G401.6 (cell line): Measurements from ENCODE around the gene CELA2B.
"Not testable (repeated sequence)": the region's sequence is repeated elsewhere in the genome, so short reads cannot be mapped to it uniquely, and the experiment has no call there.

ENCODE experiments used
- FAIRE-seq: peaks from 2 replicates; lab custom pipeline; 2012; peaks lifted over from hg19 to GRCh38; lab: Jason Lieb, UNC

The CELA2B gene

DNA sequence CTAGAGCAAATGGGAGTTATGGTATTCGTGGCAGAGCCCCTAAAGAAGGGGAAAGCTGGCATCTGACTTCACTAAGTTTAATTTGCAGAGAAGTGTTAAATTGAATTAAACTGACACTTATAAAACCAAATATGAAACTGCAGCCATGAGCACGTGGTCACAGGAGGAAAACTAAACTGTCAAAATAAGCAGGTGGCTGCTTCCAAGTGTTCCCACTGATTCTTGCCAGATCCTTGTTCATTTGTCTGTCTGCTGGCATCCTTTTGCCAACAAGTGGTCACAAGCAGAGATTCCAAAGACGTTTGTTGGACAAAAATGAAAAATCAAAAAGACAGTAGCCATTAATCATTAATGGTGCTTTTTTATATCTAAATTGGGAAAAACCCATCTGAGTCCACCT, 6.5 kb upstream of the CELA2B start:
- FAIRE-seq, result no peak

DNA sequence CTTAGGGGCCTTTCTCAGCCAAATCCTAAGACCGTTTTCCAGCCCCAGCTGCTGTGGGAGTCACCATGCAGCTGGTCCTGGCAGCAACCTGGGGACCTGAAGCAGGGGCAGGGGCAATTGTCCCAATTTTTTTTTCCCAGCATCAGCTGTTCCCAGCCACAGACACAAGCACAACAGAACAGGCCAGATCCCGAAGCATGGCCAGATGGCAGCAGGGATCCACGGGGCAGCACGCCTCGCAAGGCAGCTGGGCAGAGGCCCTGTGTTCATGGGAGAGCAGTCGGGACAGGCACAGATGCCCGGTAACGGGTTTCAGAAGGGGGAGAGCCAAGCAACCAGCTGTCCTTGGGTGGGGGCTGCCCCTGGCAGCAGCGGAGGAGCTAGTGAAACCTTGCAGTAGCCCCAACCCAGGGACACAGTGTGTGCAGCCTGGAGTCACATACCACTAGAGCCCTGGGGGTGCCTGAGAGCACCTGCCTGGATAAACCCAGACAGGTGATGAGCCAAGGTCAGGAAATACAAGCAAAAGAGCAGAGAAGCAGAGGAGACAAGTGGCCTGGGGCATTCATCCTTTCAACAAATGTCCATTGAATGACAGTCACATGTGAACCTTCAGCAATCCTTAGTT, 6.0 kb upstream of the CELA2B start:
- FAIRE-seq, result not testable (repeated sequence)

DNA sequence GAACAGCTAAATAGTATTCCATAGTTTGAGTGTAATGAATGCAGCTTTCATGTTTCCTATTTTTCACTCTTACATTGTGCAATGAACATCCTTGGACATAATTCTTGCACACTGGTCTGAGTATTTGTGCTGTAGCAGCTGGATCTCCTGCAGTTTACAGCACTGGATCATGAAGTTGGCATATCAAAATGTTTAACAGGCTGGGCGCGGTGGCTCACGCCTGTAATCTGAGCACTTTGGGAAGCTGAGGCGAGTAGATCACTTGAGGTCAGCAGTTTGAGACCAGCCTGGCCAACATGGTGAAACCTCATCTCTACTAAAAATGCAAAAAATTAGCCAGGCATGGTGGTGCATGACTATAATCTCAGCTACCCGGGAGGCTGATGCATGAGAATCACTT, 4.8 kb upstream of the CELA2B start:
- FAIRE-seq, result not testable (repeated sequence)

DNA sequence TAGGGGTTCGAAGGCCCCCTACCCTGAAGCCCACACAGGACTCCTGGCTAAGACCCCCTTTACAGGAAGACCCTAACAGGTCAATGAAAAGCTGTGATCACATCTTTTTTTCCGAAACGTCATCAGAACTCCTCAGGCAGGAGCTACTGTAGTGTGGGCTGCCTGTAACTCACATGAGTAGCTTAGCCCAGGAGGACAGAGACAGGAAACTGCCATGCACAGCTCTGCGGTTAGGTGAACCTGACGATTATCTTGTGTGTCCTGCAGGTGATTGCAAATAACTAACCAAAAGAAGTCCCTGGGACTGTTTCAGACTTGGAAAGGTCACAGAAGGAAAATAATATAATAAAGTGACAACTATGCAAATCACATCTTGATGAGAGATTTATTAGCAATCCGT, 4.2 kb upstream of the CELA2B start:
- FAIRE-seq, result not testable (repeated sequence)

DNA sequence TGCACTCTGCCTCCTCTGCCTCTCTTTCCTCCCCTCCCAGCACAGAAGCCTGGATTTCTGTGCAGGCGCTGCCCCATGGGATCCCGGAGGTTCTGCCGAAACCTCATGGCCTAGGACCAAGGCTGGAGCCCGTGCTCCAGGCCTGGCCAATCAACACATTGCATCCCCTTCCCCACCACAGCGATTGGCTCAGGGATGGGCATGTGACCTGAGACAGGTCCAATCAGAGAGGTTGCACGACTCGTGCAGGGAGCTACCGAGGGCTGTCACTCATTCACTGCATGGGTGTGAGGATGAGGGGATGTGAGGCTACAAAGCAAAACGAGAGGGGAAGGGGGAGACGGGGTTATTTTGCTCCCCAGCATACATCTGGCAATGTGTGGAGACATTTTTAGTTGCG, 3.3 kb upstream of the CELA2B start:
- FAIRE-seq, result no peak

DNA sequence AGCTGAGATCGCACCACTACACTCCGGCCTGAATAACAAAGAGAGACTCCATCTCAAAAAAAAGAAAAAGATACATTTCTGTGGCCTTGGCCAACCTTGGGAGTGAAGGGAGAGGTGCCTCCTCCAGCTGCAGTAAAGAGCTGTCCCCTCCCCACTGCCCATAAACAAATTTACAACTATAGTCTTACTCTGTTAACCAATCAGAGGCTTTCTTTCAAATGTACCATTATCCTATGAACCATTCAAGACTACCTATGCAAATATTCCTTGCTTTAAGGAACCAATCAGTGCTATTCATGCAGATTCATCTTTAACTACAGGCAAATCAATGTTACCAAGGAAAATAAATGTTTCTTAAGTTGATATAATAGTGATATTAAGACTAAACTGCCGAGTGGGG, 1.0 kb downstream of the CELA2B start:
- FAIRE-seq, result no peak

DNA sequence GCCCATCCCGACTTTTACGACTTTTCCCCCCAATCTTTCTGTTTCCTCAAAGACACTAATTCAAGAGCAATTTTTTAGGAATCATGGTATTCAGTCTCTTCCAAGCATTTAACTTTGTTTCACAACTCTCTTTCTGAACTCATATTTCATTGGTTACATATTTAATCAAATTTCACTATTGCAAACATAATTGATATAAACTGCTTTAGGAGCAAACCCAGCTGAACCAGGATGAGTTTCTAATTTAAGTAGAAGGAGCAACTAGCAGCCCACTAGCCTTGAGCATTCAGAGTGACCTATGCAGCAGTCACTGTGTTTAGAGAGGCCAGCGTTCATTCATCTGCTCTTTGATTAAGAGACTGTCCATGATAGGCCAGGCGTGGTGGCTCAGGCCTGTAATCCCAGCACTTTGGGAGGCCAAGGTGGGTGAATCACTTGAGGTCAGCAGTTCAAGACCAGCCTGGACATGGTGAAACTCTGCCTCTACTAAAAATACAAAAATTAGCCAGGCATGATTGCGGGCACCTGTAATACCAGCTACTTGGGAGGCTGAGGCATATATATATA, 1.8 kb downstream of the CELA2B start:
- FAIRE-seq, result no peak

DNA sequence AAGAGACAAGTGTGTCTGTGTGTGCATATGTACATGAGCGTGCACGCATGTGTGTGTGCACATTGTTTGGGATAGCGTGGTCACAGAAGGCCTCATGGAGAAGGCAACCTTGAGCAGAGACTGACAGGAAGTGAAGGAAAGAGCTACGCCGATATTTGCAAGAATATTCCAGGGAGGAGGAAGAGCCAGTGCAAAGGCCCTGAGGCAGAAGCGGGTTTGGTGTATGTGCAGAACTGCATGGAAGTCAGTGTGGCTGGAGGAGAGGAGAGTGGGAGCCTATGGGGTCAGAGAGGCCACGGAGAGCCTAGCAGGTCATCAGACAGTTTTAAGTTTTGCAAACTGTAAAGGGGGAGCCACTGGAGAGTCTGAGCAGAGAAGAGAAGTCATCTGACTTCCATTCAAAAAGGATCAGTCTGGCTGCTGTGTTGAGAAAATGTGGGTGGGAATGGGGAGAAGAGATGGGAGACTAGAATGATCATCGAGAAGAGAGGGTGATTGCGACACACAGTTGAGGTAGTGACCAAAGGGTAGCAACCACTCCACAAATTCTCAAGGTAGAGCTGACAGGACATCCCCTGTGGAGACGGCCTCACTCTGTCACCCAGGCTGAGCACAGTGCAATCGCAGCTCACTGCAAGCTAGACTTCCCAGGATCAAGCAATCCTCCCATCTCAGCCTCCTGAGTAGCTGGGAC, 3.9 kb downstream of the CELA2B start:
- no peak for FAIRE-seq

DNA sequence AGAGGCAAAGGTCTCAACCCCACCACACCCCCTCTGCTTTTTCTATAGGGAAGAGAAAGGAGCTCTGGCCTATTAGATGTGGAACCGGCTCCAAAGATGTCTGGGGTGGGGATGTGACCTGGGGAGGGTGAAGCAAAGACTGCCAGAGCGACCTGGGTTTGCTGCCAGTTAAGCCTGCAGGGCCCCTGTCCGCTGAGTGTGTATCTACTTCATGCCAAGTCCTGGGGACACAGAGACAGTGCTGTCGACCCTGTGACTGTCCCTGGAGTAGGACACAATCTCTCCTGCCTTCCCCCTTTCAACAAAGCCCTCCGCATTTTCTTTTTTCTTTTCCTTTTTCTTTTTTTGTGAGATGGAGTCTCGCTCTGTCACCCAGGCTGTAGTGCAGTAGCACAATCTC, 6.6 kb downstream of the CELA2B start:
- FAIRE-seq, result not testable (repeated sequence)

DNA sequence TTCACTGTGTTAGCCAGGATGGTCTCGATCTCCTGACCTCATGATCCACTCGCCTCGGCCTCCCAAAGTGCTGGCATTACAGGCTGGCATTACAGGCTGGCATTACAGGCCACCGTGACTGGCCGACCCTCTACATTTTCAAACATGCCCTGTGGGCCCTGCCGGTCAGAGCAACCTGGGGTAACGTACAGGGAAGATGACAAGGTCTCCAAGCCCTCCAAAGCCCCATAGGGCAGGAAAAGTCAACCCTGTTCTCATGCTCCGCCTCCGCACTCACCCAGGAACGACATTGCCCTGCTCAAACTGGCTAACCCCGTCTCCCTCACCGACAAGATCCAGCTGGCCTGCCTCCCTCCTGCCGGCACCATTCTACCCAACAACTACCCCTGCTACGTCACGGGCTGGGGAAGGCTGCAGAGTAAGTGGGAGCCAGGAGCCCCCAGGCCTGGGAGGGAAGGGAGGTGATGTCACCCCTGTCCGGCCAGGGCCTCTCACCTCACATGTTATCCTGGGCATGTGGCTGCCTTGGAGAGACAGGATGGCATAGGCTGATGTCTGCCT, 7.2 kb downstream of the CELA2B start:
- not testable (repeated sequence) for FAIRE-seq

DNA sequence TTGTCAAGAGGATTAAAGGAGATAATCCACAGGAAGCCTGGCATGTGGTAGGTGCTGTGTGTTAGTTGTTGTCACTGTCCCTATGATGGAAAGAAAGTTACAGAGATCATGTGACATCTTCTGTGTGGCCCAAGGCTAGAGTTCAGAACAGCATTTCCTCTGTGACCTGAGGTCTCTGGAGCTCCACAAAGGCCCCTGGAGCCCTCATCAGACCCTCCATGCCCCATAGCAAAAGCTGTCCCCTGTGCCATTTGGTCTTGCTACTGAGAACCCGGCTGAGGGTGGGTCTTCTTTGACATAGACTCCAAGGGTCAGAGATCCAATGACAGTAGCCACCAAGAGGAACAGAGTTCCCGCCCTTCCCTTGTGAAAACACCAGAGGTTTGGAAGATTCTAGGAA, 8.1 kb downstream of the CELA2B start:
- FAIRE-seq, result no peak

DNA sequence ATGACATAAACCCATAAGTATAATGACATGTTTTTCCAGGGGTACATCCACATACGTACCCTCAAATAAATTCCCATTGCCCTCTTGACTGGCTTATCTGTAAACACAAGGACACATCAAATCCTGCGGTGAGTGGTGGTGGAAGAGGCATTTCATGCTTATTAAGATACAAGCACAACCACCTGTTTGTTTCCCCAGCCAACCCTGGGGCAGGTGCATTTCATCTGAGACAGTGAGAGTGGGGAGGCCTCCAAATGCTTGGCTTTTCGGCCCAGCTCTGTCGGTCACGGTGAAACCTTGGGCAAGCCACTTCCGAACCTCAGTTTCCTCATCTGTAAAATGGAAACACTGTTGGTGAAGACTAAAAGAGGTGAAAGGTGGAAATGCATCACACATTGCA, 8.5 kb downstream of the CELA2B start:
- FAIRE-seq, result not testable (repeated sequence)

DNA sequence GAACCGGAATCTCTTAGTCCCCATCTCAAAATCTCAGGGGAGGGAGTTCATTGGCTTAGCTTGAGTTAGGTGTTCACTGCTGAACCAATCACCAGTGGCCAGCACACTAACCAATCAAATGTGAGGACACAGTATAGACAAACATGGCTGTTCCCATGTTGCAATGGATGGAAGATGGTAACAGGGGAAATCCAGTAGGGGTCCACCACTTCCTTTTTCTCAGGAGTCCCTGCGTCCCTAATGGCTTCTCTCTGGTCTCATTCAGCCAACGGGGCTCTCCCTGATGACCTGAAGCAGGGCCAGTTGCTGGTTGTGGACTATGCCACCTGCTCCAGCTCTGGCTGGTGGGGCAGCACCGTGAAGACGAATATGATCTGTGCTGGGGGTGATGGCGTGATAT, 9.7 kb downstream of the CELA2B start:
- FAIRE-seq, result no peak

DNA sequence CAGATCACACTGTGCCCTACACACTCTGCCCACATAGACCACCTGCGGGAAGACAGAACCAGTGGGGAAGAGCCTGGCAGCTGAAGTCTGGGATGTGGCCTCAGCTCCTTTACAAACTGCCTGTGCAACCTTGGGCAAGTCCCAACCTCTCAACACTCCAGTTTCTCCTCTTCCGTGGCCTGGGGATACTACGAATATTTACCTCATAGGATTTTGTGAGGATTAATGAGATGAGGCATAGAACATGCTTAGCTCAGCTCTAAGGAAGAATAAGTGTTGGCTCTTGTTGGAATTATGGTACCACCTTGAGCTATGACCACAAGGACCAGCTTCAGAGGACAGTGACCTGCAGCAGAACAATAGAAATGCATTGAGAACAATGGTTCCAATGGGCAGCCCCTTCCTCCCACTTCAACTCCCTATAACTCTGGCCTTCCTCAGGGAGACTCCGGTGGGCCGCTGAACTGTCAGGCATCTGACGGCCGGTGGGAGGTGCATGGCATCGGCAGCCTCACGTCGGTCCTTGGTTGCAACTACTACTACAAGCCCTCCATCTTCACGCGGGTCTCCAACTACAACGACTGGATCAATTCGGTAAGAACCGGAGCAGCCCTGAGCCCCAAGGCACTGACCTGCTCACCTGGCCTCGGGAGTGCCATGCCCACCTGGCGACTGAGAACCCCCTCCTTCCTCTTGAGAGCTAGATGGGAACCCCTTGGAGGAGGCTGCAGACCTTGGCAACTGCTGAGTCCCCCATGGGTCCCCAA, 11.1 kb downstream of the CELA2B start:
- FAIRE-seq, result not testable (repeated sequence)

DNA sequence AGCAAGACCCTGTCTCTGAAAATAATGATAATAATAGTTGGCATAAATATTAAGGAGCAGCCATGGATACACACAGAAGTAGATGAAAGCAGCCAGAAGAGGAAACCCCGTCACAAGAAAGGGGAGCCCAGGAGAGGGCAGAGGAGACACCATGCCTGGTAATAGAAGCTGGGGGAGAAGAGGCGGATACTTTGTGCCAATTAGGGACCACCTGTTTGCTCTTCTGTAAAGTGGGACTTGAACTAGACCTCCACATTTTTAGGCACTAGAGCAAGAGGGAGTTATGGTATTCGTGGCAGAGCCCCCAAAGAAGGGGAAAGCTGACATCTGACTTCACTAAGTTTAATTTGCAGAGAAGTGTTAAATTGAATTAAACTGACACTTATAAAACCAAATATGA, 12.5 kb downstream of the CELA2B start:
- FAIRE-seq, result no peak

DNA sequence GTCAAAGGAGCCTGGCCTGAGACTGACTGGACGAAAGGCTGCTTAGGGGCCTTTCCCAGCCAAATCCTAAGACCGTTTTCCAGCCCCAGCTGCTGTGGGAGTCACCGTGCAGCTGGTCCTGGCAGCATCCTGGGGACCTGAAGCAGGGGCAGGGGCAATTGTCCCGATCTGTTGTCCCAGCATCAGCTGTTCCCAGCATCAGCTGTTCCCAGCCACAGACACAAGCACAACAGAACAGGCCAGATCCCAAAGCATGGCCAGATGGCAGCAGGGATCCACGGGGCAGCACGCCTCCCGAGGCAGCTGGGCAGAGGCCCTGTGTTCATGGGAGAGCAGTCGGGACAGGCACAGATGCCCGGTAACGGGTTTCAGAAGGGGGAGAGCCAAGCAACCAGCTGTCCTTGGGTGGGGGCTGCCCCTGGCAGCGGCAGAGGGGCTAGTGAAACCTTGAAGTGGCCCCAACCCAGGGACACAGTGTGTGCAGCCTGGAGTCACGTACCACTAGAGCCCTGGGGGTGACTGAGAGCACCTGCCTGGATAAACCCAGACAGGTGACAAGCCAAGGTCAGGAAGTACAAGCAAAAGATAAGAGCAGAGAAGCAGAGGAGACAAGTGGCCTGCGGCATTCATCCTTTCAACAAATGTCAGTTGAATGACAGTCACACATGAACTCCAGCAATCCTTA, 13.3 kb downstream of the CELA2B start:
- FAIRE-seq, result no peak

DNA sequence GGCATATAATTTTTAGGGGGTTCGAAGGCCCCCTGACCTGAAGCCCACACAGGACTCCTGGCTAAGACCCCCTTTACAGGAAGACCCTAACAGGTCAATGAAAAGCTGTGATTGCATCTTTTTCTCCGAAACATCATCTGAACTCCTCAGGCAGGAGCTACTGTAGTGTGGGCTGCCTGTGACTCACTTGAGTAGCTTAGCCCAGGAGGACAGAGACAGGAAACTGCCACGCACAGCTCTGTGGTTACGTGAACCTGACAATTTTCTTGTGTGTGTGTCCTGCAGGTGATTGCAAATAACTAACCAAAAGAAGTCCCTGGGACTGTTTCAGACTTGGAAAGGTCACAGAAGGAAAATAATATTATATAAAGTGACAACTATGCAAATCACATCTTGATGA, 15.1 kb downstream of the CELA2B start:
- FAIRE-seq, result not testable (repeated sequence)

DNA sequence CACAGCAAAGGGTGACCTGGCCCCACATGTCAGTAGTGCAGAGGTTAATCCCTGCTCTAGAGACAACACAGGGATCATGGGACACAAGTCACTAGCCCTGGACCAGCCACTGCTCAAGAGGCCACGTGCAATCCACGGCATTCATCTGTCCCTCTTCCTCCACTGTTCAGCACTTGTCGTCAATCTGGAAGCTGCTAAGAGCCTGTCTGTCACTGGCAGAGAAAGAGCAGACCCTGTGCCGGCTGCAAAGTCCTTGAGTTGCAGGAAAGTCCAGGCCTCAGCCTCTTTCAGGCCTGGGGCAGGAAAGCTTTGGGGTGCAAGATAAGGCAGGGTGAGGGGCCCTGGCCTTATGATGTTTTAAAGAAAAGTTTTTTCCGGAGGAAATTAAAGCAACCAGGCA, 16.7 kb downstream of the CELA2B start:
- FAIRE-seq, result no peak

DNA sequence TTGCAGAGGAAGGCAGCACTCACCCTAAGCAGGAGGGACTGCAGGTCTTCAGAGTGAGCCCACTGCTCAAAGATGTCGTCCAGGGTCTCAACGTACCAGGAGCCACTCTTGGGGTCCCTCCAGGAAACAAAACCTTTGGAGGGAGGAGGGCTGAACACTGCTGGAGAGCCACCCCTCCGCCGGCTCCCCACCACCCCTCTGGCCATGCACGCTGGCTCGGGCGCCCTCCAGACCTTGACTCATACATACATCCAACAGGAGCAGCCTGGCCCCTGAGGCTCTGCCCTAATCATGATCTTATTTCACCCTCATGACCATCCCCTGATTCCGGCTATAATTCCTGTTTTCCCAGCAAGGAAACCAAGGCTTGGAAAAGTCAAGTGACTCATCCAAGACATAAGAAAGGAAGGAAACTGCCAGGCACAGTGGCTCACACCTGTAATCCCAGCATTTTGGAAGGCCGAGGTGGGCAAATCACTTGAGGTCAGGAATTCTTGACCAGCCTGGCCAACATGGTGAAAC, 18.0 kb downstream of the CELA2B start:
- no peak for FAIRE-seq

DNA sequence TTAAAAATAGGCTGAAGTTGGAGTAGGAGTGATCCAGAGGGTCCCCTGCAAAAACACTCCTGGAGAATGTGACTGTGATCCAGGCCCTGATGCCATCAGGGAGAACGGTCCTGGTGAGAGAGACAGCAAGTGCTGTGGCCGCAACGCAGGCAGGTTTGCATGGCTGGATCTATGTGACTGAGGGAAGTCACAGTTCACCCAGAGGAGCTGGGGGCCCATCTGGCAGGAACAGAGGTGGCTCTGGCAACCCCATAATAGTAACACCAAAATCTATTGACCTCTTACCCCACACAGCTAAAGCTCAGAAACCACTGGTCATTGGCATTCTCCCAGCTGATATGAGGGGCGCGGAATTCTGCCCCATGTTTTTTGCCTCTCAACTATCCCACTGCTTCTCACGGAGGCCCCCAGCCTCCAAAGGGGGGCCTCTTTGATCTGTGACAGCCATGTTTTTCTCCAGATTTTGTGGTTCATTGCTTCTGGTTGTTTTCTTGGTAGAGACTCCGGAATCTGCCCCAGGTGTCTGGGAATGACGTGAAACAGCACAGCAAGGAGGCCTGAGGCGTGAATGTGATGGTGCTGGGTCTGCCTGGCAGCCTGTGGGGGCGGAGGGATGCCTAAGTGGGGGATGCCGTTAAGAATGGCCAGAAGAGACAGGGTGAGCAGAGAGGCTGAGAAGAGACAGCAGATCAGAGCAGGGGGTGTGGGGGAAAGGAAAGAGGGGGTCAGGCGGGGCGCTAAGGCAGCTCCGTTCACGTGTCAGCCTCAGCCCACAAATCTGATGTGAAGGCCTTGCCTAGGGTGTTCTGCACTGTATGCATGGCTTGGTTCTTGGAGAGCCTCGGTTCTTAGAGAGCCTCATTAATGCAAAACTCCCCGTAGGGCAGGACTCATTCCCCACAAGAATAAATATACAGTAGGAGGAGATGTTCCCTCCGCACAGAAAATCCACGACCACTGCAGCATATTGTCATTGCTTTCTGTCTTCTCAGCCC, 24.6 kb downstream of the CELA2B start:
- no peak for FAIRE-seq
